ENCODE measurements around the gene PRR23C.
"Not testable (repeated sequence)": the region's sequence is repeated elsewhere in the genome, so short reads cannot be mapped to it uniquely, and the experiment has no call there.

DNA sequence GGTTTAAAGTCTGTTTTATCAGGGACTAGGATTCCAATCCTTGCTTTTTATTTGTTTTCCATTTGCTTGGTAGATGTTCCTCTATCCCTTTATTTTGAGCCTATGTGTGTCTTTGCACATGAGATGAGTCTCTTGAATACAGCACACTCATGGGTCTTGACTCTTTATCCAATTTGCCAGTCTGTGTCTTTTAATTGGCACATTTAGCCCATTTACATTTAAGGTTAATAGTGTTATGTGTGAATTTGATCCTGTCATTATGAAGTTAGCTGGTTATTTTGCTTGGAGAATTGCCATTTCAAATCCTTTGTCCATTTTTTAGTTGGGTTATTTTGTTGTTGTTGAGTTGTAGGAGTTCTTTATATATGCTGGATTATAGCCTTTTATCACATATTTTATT lies 14.1 kb downstream of the PRR23C start:
- TF ChIP-seq CTCF (IDR thresholded peaks at IDR 0.05; ENCODE audit: insufficient read depth, low read length); POLR2AphosphoS5 (IDR thresholded peaks at IDR 0.05; ENCODE audit: low read depth); SPI1 (IDR thresholded peaks at IDR 0.05; ENCODE audit: borderline replicate concordance, low read depth): not testable (repeated sequence)

All from HL-60 (cell line).